Endothelial cell (in vitro differentiated cells): ENCODE results near the gene SCYL3. TPM values are rescaled to one million over a fixed set of nuclear protein-coding genes. Genes with fewer than 3 reads are reported as not detected.

Source experiments
- DNase-seq: peaks from one replicate; pipeline ENCODE4 v3.0.0; 2021; ENCODE audit warnings: low spot score
- H3K27ac Mint-ChIP-seq: one replicate; pipeline ENCODE4 v1.8.0; 2021; ENCODE audit warnings: mixed read lengths, inconsistent platforms; ENCODE audit not compliant: unreplicated experiment
- H3K27me3 Mint-ChIP-seq: one replicate; pipeline ENCODE4 v1.8.0; 2021; ENCODE audit warnings: mild to moderate bottlenecking, moderate library complexity, mixed read lengths, inconsistent platforms; ENCODE audit not compliant: unreplicated experiment
- H3K36me3 Mint-ChIP-seq: one replicate; pipeline ENCODE4 v1.8.0; 2021; ENCODE audit warnings: mild to moderate bottlenecking, low read depth, mixed read lengths, inconsistent platforms; ENCODE audit not compliant: unreplicated experiment
- H3K4me1 Mint-ChIP-seq: one replicate; pipeline ENCODE4 v1.8.0; 2021; ENCODE audit warnings: mild to moderate bottlenecking, mixed read lengths, inconsistent platforms; ENCODE audit not compliant: unreplicated experiment
- H3K4me3 Mint-ChIP-seq: one replicate; pipeline ENCODE4 v1.8.0; 2021; ENCODE audit warnings: mild to moderate bottlenecking, mixed read lengths, inconsistent platforms; ENCODE audit not compliant: unreplicated experiment
- H3K9me3 Mint-ChIP-seq: one replicate; pipeline ENCODE4 v1.8.0; 2021; ENCODE audit warnings: mixed read lengths, inconsistent platforms; ENCODE audit not compliant: unreplicated experiment
- CTCF ChIP-seq: fragments of 200-600 bp; sonication (generic); IDR thresholded peaks from one replicate; pipeline ENCODE4 v1.5.0; 2021; ENCODE audit warnings: antibody characterized with exemption; ENCODE audit not compliant: unreplicated experiment
- total RNA-seq: library from RNA; stranded (reverse); fragmentation: NEBNext Ultra II Directional; extraction: Animal tissue kit (Norgen Biotek cat#: 25700); gene quantifications from one replicate; pipeline ENCODE4 v1.2.1, GENCODE V29; 2021; ENCODE audit not compliant: unreplicated experiment

Gene SCYL3
- total RNA-seq, 1 donor from 2014 or later, result 19.2 TPM

DNA sequence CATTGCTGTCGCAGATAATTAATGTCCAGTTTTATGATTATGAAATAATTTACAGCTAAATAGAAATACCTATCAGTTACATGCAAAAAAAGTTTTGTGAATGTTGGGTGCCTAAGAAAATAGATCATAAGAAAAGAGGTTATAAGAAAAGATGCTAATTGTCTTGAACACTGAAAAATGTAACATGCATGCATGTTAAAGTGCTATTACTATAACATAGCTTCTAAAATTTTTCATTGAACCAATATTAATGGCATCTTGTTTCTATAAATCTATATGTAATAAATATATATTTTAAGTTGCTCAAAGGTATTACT lies 35.5 kb upstream of the SCYL3 start:
- no peaks in the 10 kb centered on the region for H3K9me3 Mint-ChIP-seq
- H3K36me3 Mint-ChIP-seq, result no peaks in the 10 kb centered on the region
- no peaks in the 10 kb centered on the region for H3K4me1 Mint-ChIP-seq
- no peak overlapping the region for H3K4me3 Mint-ChIP-seq
- H3K27me3 Mint-ChIP-seq, result no peaks in the 10 kb centered on the region
- DNase-seq, result no peak
- H3K27ac Mint-ChIP-seq, result no peak overlapping the region
- TF ChIP-seq CTCF, result no peak

DNA sequence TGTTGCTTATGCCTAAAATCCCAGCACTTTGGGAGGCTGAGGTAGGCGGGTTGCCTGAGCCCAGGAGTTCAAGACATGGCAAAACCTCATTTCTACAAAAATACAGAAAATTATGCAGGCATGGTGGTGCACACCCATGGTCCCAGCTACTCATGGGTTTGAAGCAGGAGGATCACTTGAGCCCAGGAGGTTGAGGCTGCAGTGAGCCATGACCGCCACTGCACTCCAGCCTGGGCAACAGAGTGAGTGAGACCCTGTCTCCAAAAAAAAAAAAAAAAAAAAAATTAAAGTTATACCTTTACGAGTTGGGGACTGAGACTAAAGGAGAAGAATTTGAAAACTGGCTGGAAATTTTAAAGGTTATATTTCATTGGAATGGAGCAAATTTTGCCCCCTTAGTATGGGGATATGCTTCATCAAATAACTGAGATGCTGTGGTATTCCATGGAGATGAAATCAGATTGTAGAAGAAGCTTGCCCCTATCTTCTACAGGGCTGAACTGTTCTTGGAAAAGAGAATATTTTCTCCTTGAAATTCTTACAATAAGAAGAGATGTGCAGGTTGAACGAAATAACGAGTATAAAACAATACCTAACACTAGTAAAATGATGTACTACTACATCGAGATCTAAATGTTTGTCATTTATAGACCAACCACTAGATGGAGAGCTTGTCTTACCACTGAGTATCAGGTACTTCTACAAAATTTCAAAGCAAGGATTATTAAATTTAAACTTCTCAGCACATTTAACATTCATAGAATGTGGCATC lies 34.9 kb upstream of the SCYL3 start:
- Mint-ChIP-seq H3K4me1 (no peaks in the 10 kb centered on the region), H3K9me3 (no peaks in the 10 kb centered on the region), H3K27ac (no peak overlapping the region), H3K4me3 (no peak overlapping the region), H3K27me3 (no peaks in the 10 kb centered on the region), H3K36me3 (no peaks in the 10 kb centered on the region)
- TF ChIP-seq CTCF, result peak; percentile 68
- no peak for DNase-seq

DNA sequence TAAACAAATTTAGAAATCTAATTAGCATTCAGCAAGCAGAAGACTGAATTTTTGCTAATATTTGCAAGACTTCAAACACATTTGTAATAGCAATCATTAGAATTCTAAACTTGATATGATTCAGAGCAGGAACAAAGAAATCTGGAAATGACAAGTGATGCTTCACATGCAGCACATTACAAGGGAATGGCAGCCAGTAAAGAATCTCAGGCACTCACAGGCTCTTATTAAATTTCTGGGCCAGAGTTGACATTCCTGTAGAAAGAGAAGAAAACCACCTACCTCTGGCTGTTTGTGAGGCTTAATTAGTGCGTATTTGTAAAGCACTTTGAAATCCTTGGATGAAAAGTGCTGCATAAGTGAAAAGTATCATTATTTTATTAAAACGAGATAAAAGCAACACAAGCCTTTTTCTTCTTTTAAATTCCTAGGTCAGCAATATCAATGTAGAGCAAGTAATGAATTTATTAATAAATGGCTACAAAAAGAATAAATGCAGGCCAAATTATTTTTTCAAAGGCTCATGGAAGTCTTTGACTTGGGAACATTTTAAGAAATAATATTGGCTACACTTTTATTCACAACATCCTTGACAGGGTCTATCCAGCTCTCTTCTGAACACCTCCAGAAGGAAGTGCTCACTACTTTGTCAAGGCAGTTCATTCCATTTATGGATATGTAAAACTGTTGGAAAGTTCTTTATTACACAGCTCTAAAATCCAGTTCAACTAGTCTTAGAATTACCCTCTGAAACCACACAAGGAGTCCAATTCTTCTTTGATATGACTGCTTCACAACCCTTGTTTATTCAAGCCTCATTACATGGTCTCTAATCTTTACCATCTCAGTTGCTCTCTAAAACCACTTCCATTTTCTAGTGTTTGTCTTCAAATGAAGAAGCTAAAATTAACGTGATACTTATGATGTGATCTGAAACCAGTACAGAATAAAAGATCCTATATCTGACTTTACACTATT lies 32.1 kb upstream of the SCYL3 start:
- H3K9me3 Mint-ChIP-seq, result no peaks in the 10 kb centered on the region
- no peaks in the 10 kb centered on the region for H3K36me3 Mint-ChIP-seq
- no peaks in the 10 kb centered on the region for H3K4me1 Mint-ChIP-seq
- TF ChIP-seq CTCF, result no peak
- H3K27me3 Mint-ChIP-seq, result no peaks in the 10 kb centered on the region
- H3K4me3 Mint-ChIP-seq, result no peak overlapping the region
- no peak for DNase-seq
- H3K27ac Mint-ChIP-seq, result no peak overlapping the region

GRCh38 chr1:169924829-169925228 lies 31.1 kb upstream of the SCYL3 start:
- no peaks in the 10 kb centered on the region for H3K36me3 Mint-ChIP-seq
- no peak overlapping the region for H3K27ac Mint-ChIP-seq
- no peak for TF ChIP-seq CTCF
- no peak overlapping the region for H3K4me3 Mint-ChIP-seq
- DNase-seq, result no peak
- H3K9me3 Mint-ChIP-seq, result no peaks in the 10 kb centered on the region
- no peaks in the 10 kb centered on the region for H3K4me1 Mint-ChIP-seq
- H3K27me3 Mint-ChIP-seq, result no peaks in the 10 kb centered on the region

DNA sequence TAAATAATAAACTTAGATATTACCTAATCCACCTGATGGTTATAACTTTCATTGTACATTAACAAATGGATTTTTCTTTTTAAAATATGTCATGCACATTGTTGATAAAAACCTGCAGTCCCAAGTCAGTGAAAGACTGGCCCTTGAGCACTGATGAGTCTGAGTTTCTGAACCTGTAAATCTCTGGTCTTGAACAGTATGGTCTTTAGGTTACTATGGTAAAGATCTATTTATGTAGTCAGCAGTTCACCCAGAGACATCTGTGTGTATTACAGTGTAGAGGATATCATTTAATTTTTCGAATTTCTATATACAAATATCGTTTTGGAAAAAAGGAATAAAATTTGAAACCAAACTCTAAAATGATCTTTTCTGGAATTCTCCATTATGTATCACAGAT lies 30.4 kb upstream of the SCYL3 start:
- Mint-ChIP-seq H3K4me1 (no peaks in the 10 kb centered on the region), H3K27me3 (no peaks in the 10 kb centered on the region), H3K27ac (no peak overlapping the region), H3K9me3 (no peaks in the 10 kb centered on the region), H3K36me3 (peaks cover under 1% of the 10 kb centered on the region), H3K4me3 (no peak overlapping the region)
- DNase-seq, result no peak
- TF ChIP-seq CTCF, result no peak
